GM23248 (cell line): Measurements from ENCODE around the gene CCND2.

ENCODE experiments used
- EZH2 ChIP-seq: fragments of 200-600 bp; sonication (generic); IDR thresholded peaks from 2 replicates; pipeline ENCODE4 v1.6.1; 2018; ENCODE audit warnings: antibody characterized with exemption, mild to moderate bottlenecking; ENCODE audit not compliant: insufficient read depth, poor library complexity, severe bottlenecking
- EZH2phosphoT487 ChIP-seq: fragments of 200-600 bp; sonication (generic); IDR thresholded peaks from 2 replicates; pipeline ENCODE4 v1.6.1; 2018; ENCODE audit warnings: antibody characterized with exemption, moderate library complexity, mild to moderate bottlenecking, low read depth; ENCODE audit not compliant: insufficient read depth

- TF ChIP-seq EZH2phosphoT487: peak; percentile 90
- peak; percentile 66 for TF ChIP-seq EZH2
Measured at GRCh38 chr12:4269279-4269991, 4.1 kb upstream of the CCND2 start.
